H9 (cell line): ENCODE data around the gene OR2B2. TPM values are rescaled to one million over a fixed set of nuclear protein-coding genes. Genes with fewer than 3 reads are reported as not detected.

Experiments
- DNase-seq: peaks from one replicate; pipeline ENCODE4 v3.0.0-alpha.2; 2017
- H2AFZ ChIP-seq: one replicate; pipeline ENCODE4 v1.6.1; 2013; ENCODE audit warnings: mild to moderate bottlenecking, low read length, control low read depth, moderate library complexity
- H2AK5ac ChIP-seq: 2 replicates; pipeline ENCODE4 v1.6.1; 2013; ENCODE audit warnings: low read length, control low read depth, mixed read lengths; ENCODE audit not compliant: insufficient read length
- H2BK120ac ChIP-seq: one replicate; pipeline ENCODE4 v1.6.1; 2013; ENCODE audit warnings: low read depth, mild to moderate bottlenecking, low read length, control low read depth, inconsistent platforms; ENCODE audit not compliant: poor library complexity, severe bottlenecking
- H2BK12ac ChIP-seq: 2 replicates; pipeline ENCODE4 v1.6.1; 2013; ENCODE audit warnings: low read length, control low read depth, mixed read lengths, low read depth; ENCODE audit not compliant: insufficient read length
- H2BK15ac ChIP-seq: 2 replicates; pipeline ENCODE4 v1.6.1; 2013; ENCODE audit warnings: low read depth, low read length, control low read depth
- H2BK20ac ChIP-seq: one replicate; pipeline ENCODE4 v1.6.1; 2013; ENCODE audit warnings: low read depth, mild to moderate bottlenecking, low read length, control low read depth, inconsistent platforms; ENCODE audit not compliant: poor library complexity, severe bottlenecking
- H2BK5ac ChIP-seq: 2 replicates; pipeline ENCODE4 v1.6.1; 2013; ENCODE audit warnings: low read length, control low read depth, mixed read lengths; ENCODE audit not compliant: insufficient read length
- H3K14ac ChIP-seq: 2 replicates; pipeline ENCODE4 v1.6.1; 2013; ENCODE audit warnings: low read length, control low read depth; ENCODE audit not compliant: insufficient read depth
- H3K18ac ChIP-seq: 2 replicates; pipeline ENCODE4 v1.6.1; 2013; ENCODE audit warnings: low read depth, mild to moderate bottlenecking, mixed read lengths, low read length, control low read depth; ENCODE audit not compliant: insufficient read length
- H3K23ac ChIP-seq: 2 replicates; pipeline ENCODE4 v1.6.1; 2013; ENCODE audit warnings: low read length, control low read depth, mixed read lengths, low read depth; ENCODE audit not compliant: insufficient read length
- H3K23me2 ChIP-seq: 2 replicates; pipeline ENCODE4 v1.6.1; 2013; ENCODE audit warnings: low read depth, mild to moderate bottlenecking, mixed read lengths, low read length, control low read depth; ENCODE audit not compliant: insufficient read length, poor library complexity, severe bottlenecking
- H3K27ac ChIP-seq: 2 replicates; pipeline ENCODE4 v1.5.1; 2013; ENCODE audit warnings: low read length, control low read depth, mixed read lengths, low read depth; ENCODE audit not compliant: insufficient read length
- H3K27me3 ChIP-seq: 2 replicates; pipeline ENCODE4 v1.6.1; 2013; ENCODE audit warnings: low read length, control low read depth, inconsistent platforms; ENCODE audit not compliant: insufficient read depth
- H3K4ac ChIP-seq: 2 replicates; pipeline ENCODE4 v1.6.1; 2013; ENCODE audit warnings: low read depth, mild to moderate bottlenecking, control low read depth, inconsistent platforms, low read length, moderate library complexity
- H3K4me1 ChIP-seq: 2 replicates; pipeline ENCODE4 v1.6.1; 2013; ENCODE audit warnings: low read length, control low read depth, inconsistent platforms; ENCODE audit not compliant: insufficient read depth
- H3K4me2 ChIP-seq: 2 replicates; pipeline ENCODE4 v1.6.1; 2013; ENCODE audit warnings: low read length, control low read depth, mixed read lengths; ENCODE audit not compliant: insufficient read length, insufficient read depth
- H3K56ac ChIP-seq: 2 replicates; pipeline ENCODE4 v1.6.1; 2013; ENCODE audit warnings: low read depth, mild to moderate bottlenecking, mixed read lengths, low read length, control low read depth; ENCODE audit not compliant: insufficient read length
- H3K79me1 ChIP-seq: 2 replicates; pipeline ENCODE4 v1.6.1; 2013; ENCODE audit warnings: low read depth, mild to moderate bottlenecking, moderate library complexity, low read length, control low read depth, inconsistent platforms; ENCODE audit not compliant: insufficient read depth, poor library complexity, severe bottlenecking
- H3K79me2 ChIP-seq: 2 replicates; pipeline ENCODE4 v1.6.1; 2013; ENCODE audit warnings: low read length, control low read depth, inconsistent platforms; ENCODE audit not compliant: insufficient read depth
- H3K9ac ChIP-seq: 2 replicates; pipeline ENCODE4 v1.6.1; 2013; ENCODE audit warnings: low read length, control low read depth, mixed read lengths; ENCODE audit not compliant: insufficient read length; ENCODE audit errors: extremely low read depth
- H3K9me3 ChIP-seq: one replicate; pipeline ENCODE4 v1.6.1; 2013; ENCODE audit warnings: low read depth, low read length, inconsistent platforms; ENCODE audit not compliant: control insufficient read depth
- H3T11ph ChIP-seq: one replicate; pipeline ENCODE4 v1.6.1; 2013; ENCODE audit warnings: mild to moderate bottlenecking, low read length, control low read depth, inconsistent platforms
- H4K20me1 ChIP-seq: one replicate; pipeline ENCODE4 v1.6.1; 2013; ENCODE audit not compliant: control insufficient read depth, insufficient read length, insufficient read depth
- H4K5ac ChIP-seq: 2 replicates; pipeline ENCODE4 v1.6.1; 2013; ENCODE audit warnings: low read depth, mild to moderate bottlenecking, mixed read lengths, low read length, control low read depth; ENCODE audit not compliant: insufficient read length
- H4K8ac ChIP-seq: replicated peaks from 2 replicates; pipeline ENCODE4 v1.6.1; 2013; ENCODE audit warnings: low read length, control low read depth, mixed read lengths, low read depth; ENCODE audit not compliant: insufficient read length
- H4K91ac ChIP-seq: 2 replicates; pipeline ENCODE4 v1.6.1; 2013; ENCODE audit warnings: low read depth, mild to moderate bottlenecking, moderate library complexity, mixed read lengths, low read length, control low read depth; ENCODE audit not compliant: insufficient read length
- H3K27ac Mint-ChIP-seq, 3 experiments: 2 replicates in 2 of 3; 3 replicates in 1 of 3; pipeline ENCODE4 v1.8.0; 2020 to 2021; ENCODE audit warnings: mixed read lengths in 3 of 3, mild to moderate bottlenecking in 1 of 3, moderate library complexity in 1 of 3
- H3K27me3 Mint-ChIP-seq: 2 replicates; pipeline ENCODE4 v1.8.0; 2021; ENCODE audit warnings: low read depth, mild to moderate bottlenecking, moderate library complexity, mixed read lengths
- H3K36me3 Mint-ChIP-seq, 3 experiments: 2 replicates in 2 of 3; 3 replicates in 1 of 3; pipeline ENCODE4 v1.8.0; 2020 to 2021; ENCODE audit warnings: low read depth in 3 of 3, mixed read lengths in 3 of 3; ENCODE audit not compliant: insufficient read depth in 1 of 3
- H3K4me1 Mint-ChIP-seq, 2 experiments: 2 replicates each; pipeline ENCODE4 v1.8.0; 2020; ENCODE audit warnings: mixed read lengths in 2 of 2
- H3K4me3 Mint-ChIP-seq, 2 experiments: 2 replicates in 1 of 2; 3 replicates in 1 of 2; pipeline ENCODE4 v1.8.0; 2020 to 2021; ENCODE audit warnings: mild to moderate bottlenecking in 2 of 2, mixed read lengths in 2 of 2, moderate library complexity in 1 of 2
- H3K9me3 Mint-ChIP-seq, 2 experiments: 2 replicates in 1 of 2; 3 replicates in 1 of 2; pipeline ENCODE4 v1.8.0; 2020; ENCODE audit warnings: mild to moderate bottlenecking in 2 of 2, mixed read lengths in 2 of 2, moderate library complexity in 1 of 2
- WGBS: extraction: QIAGEN DNeasy Blood & Tissue Kit; methylation state at CpG from one replicate; pipeline ENCODE4 v1.1.7; 2013; ENCODE audit warnings: missing lambda C conversion rate, low lambda C conversion rate, mixed read lengths; ENCODE audit not compliant: insufficient read length; ENCODE audit errors: extremely low coverage; 5-methylcytosine and 5-hydroxymethylcytosine counted together
- total RNA-seq: library from RNA; stranded (reverse); gene quantifications from 2 replicates; pipeline ENCODE4 v1.2.1, GENCODE V29; 2021
- TF ChIP-seq, protein P1 (sequence below): fragments of 200-600 bp; sonication (generic); conservative IDR thresholded peaks from 3 replicates; pipeline ENCODE4 v1.8.0; 2021; ENCODE audit warnings: antibody characterized with exemption, mild to moderate bottlenecking

OR2B2 gene
- total RNA-seq, 1 experiment from 2014 or later, result not detected

- no peaks in the 10 kb centered on the region for H3K4me1 ChIP-seq
- H3K27ac Mint-ChIP-seq, result no peak overlapping the region
- no peaks in the 10 kb centered on the region for H3K9me3 ChIP-seq
- no peak overlapping the region for H3K14ac ChIP-seq
- H4K5ac ChIP-seq, result no peak overlapping the region
- H2BK20ac ChIP-seq, result no peak overlapping the region
- H3K4me2 ChIP-seq, result no peak overlapping the region
- H3K27me3 ChIP-seq, result no peaks in the 10 kb centered on the region
- H3K27me3 Mint-ChIP-seq, result peaks cover under 1% of the 10 kb centered on the region; the same call in 1 of the 2 replicates
- no peak overlapping the region for H2BK120ac ChIP-seq
- no peak for DNase-seq
- no peak overlapping the region for H3K23ac ChIP-seq
- H4K20me1 ChIP-seq, result no peaks in the 10 kb centered on the region
- no peak overlapping the region for H3K27ac ChIP-seq
- no peak overlapping the region for H3K9ac ChIP-seq
- H3T11ph ChIP-seq, result no peak overlapping the region
- WGBS, result no CpG with 5 or more reads among the region's 1 CpG
- H2AK5ac ChIP-seq, result no peak overlapping the region
- H3K79me1 ChIP-seq, result no peaks in the 10 kb centered on the region
- no peak overlapping the region for H4K8ac ChIP-seq
- H2AFZ ChIP-seq, result no peak overlapping the region
- no peak overlapping the region for H3K4me3 Mint-ChIP-seq
- no peaks in the 10 kb centered on the region for H3K23me2 ChIP-seq
- TF ChIP-seq, protein P1, sequence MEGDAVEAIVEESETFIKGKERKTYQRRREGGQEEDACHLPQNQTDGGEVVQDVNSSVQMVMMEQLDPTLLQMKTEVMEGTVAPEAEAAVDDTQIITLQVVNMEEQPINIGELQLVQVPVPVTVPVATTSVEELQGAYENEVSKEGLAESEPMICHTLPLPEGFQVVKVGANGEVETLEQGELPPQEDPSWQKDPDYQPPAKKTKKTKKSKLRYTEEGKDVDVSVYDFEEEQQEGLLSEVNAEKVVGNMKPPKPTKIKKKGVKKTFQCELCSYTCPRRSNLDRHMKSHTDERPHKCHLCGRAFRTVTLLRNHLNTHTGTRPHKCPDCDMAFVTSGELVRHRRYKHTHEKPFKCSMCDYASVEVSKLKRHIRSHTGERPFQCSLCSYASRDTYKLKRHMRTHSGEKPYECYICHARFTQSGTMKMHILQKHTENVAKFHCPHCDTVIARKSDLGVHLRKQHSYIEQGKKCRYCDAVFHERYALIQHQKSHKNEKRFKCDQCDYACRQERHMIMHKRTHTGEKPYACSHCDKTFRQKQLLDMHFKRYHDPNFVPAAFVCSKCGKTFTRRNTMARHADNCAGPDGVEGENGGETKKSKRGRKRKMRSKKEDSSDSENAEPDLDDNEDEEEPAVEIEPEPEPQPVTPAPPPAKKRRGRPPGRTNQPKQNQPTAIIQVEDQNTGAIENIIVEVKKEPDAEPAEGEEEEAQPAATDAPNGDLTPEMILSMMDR, result no peak
- no peak overlapping the region for H3K56ac ChIP-seq
- no peak overlapping the region for H3K18ac ChIP-seq
- no peaks in the 10 kb centered on the region for H3K79me2 ChIP-seq
- H3K4ac ChIP-seq, result no peak overlapping the region
- no peak overlapping the region for H2BK12ac ChIP-seq
- H3K9me3 Mint-ChIP-seq, result no peaks in the 10 kb centered on the region; a peak in 1 of 5 replicates
- H2BK5ac ChIP-seq, result no peak overlapping the region
- no peaks in the 10 kb centered on the region for H3K36me3 Mint-ChIP-seq
- no peak overlapping the region for H2BK15ac ChIP-seq
- H3K4me1 Mint-ChIP-seq, result no peaks in the 10 kb centered on the region
- no peak overlapping the region for H4K91ac ChIP-seq
These were observed 4.2 kb downstream of the OR2B2 start for GRCh38 chr6:27908017-27908416.
